GM18507 (cell line): ENCODE measurements around the gene SAMD10.
A peak's percentile ranks its signal among the peaks of the same experiment; 100 is the strongest.
"Not testable (repeated sequence)": the region's sequence is repeated elsewhere in the genome, so short reads cannot be mapped to it uniquely, and the experiment has no call there.

Experiments
- DNase-seq: peaks from one replicate; pipeline ENCODE4 v3.0.0; 2011; ENCODE audit warnings: low read depth; ENCODE audit not compliant: insufficient read length; ENCODE audit errors: extremely low spot score
- FAIRE-seq: peaks from 2 replicates; lab custom pipeline; 2011; peaks lifted over from hg19 to GRCh38; lab: Jason Lieb, UNC

Gene SAMD10

DNA sequence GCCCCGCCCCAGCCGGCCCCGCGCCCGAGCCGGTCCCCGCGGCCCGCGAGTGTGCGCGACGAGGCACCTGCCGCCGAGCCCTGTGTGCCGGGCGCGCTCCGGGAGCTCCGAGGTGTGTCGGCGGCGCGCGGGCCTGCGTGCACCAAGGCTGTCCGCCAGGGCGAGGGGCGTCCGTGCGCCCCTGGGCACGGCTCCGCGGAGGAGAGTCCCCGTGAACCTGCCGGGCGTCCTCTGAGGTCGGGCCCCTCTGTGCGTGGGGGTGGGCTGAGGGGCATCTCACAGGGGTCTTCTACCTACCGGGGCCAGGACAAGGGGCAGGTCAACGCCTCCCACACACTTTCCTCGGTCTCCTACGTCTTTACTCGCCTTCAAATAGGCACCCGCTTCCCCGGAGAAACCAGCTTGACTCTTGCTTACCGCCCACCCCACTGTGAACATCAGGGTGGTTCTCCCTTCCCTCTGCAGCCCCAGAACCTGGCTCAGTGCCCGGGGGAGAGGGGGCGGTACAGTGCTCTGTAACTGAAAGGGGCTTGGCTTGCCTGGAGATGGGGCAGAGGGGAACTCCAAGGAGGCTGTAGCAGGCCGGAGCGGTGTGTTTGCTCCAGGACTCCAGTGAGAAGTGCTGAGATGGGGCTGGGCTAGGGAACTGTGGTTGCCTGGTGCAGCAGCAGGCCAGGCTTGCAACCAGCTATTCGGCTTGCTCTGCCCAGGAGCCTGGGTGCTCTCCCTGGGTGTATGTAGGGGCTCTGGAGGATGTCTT, at the start of gene SAMD10:
SAMD10 (minus strand) TSS at position 86 of the 760 bp plus-strand sequence. CDS start 175 bp downstream, outside the sequence.
- peak; percentile 76 for FAIRE-seq

DNA sequence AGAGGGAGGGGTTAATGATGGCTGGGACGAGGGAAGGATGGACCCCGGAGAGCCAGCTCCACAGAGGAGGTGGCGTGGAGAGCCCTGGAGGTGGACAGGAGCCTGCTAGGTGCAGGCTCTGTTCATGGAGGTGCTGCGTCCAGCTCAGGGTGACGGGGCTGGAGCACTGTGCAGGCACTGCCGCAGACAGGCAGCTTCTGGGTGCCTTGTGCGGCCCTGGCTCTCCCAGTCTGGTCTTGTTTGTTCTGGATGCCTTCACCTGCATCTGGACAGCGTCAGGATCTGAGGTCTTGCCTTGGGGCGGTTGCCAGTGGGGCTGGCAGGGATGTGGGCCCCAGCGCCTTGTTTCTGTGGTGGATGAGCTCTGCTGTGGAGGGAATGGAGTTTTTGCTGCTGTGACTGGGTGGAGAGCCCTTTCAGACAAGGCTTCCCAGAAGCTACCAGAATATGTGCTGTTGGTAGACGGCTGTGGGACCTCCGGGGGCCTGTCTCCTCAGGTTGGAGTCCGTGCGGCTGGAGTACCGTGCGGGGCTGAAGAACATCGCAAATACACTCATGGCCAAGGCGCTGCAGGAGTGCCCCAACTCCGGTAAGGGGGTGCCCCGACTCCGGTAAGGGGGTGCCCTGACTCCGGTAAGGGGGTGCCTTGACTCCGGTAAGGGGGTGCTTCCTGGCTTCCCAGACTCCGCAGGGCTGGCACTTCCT, 48.7 kb upstream of the SAMD10 start:
- FAIRE-seq (no peak), DNase-seq (no peak)

More for the DNA sequence above, at the start of gene SAMD10:
- no peak for DNase-seq

DNA sequence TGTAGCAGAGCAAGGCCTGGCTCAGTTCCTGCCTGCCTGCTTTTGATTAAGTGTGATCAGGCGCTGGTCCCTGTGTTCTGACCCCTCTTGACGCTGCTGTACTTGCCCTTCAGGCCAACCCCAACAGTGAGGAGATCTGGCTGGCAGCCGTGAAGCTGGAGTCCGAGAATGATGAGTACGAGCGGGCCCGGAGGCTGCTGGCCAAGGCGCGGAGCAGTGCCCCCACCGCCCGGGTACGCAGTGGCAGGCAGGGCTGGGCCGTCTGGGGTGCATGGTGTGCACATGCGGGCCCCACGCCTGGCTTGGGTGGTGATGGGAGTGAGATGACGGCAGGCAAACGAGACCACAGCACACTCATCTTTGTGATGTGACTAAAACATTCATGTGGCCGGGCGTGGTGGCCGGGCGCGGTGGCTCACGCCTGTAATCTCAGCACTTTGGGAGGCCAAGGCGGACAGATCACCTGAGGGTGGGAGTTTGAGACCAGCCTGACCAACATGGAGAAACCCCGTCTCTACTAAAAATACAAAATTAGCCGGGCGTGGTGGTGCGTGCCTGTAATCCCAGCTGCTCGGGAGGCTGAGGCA, 46.5 kb upstream of the SAMD10 start:
- FAIRE-seq, result no peak
- no peak for DNase-seq

GRCh38 chr20:64025101-64025825, 45.8 kb upstream of the SAMD10 start:
- no peak for DNase-seq
- no peak for FAIRE-seq

DNA sequence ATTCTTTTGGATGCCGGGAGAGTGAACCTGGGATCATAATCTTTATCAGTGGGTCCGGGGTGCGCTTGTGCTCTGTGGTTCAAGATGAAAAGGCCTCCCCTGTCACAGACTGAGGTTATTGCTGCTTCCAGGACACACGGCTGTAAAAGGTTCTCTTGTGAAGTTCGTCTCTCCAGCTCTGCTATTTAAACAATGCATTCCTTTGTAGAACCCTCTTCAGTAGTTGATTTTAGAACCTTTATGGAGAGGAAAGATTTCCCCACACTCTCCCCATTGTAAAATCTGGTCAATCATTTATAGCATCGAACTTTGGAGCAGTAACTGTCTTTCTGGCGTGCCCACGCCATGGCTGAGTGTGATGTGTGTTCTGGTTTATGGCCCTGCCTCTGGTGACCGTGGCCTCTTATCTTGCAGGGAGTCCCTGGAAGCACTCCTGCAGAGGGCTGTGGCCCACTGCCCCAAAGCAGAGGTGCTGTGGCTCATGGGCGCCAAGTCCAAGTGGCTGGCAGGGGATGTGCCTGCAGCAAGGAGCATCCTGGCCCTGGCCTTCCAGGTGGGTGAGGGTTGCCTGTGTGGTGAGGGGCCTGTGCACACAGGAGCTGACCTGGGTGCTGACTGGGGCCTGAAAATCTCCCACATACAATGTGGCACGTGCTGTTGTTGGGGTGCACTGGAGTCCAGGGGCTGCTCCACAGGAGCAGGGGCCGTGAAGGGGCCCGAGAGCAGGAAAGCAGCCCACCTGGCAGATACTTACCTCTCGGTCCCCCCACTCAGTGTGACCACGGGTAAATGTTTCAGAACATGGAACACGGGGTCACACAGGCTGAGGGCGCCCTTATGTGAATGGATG, 44.9 kb upstream of the SAMD10 start:
- DNase-seq (no peak), FAIRE-seq (no peak)

- FAIRE-seq (no peak), DNase-seq (no peak)
These were observed 44.1 kb upstream of the SAMD10 start for GRCh38 chr20:64023361-64024140.

DNA sequence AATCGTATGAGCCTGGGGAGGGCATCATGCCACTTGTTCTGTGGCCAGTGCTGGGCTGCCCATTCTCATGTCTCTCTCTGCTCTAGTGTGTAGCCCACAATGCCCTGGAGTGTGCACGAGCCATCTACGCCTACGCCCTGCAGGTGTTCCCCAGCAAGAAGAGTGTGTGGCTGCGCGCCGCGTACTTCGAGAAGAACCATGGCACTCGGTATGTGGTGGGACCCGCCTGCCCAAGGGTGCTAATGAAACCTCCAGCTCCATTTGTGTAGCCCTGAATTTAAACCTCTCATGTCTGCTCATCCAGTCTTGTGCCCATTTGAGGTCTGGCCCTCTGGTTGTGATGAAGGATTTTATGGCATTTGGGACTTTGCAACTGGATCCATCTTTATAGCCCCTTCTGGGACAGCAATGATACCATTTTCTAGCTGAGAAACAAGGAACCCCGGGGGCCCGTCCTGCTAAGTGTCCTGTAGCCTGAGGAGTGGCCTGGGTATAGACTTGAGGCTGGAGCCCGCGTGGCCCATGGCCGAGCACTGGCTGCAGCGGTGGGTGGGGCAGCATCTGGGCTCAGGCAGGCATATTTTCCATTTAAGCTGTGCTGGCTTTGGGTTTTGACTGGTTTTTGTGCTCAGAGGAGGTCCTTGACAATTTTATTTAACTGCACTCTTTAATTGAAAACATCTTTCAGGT, 43.4 kb upstream of the SAMD10 start:
- DNase-seq (no peak), FAIRE-seq (no peak)

- no peak for DNase-seq
- FAIRE-seq, result no peak
These were observed 41.9 kb upstream of the SAMD10 start for GRCh38 chr20:64021124-64021975.

- no peak for DNase-seq
These were observed 36.2 kb upstream of the SAMD10 start for GRCh38 chr20:64015635-64016034.

DNA sequence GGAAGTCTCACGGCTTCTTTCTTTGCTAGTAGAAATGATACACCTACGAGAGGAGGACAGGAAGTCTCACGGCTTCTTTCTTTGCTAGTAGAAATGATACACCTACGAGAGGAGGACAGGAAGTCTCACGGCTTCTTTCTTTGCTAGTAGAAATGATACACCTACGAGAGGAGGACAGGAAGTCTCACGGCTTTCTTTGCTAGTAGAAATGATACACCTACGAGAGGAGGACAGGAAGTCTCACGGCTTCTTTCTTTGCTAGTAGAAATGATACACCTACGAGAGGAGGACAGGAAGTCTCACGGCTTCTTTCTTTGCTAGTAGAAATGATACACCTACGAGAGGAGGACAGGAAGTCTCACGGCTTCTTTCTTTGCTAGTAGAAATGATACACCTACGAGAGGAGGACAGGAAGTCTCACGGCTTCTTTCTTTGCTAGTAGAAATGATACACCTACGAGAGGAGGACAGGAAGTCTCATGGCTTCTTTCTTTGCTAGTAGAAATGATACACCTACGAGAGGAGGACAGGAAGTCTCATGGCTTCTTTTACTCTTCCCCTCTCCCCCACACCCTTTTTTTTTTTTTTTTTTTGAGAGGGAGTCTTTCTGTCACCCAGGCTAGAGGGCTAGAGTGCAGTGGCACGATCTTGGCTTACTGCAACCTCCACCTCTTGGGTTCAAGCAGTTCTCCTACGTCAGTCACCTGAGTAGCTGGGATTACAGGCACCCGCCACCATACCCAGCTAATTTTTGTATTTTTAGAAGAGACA, 33.1 kb upstream of the SAMD10 start:
- not testable (repeated sequence) for FAIRE-seq, DNase-seq

More at GRCh38 chr20:64015635-64016034, 36.2 kb upstream of the SAMD10 start:
- FAIRE-seq, result no peak

DNA sequence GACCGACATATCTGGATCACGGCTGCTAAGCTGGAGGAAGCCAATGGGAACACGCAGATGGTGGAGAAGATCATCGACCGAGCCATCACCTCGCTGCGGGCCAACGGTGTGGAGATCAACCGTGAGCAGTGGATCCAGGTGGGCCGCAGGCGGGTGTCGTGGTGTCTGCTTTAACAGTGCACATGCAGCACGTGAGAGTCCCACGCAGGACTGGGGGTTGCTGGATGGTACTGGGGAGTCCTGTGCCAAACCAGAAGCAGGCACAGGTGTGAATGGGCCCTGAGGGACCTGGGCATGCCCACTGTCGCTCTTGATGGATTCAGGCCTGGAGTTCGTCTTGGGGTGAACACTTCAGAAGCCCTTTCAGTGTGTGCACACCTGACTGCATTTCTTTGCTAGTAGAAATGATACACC, 31.9 kb upstream of the SAMD10 start:
- FAIRE-seq, result no peak
- DNase-seq, result no peak

GRCh38 chr20:64010711-64011237, 31.3 kb upstream of the SAMD10 start:
- no peak for DNase-seq
- no peak for FAIRE-seq

DNA sequence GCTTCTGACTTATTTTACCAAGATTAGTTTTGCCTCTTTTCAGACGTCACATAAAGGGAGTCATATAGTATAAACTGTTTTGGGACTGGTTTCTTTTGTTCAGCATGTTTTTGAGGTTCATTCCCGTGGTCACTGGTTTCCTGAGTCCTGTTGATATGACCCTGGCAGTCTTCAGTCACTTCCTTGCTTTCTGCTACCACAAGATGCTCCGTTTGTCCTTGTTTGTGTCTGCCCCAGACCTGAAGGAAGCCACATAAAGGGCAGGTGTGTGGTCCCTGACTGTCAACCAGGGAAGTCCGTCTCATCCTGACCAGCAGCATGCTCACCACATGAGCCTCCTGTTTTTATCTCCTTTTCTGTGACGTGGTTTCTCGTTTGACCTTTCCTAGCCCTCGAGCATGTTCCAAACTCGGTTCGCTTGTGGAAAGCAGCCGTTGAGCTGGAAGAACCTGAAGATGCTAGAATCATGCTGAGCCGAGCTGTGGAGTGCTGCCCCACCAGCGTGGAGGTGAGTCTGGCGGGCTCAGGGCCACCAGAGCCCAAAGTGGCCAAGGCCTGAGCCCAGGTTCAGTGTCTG, 30.5 kb upstream of the SAMD10 start:
- FAIRE-seq, result no peak

GRCh38 chr20:64006902-64007301, 27.5 kb upstream of the SAMD10 start:
- no peak for FAIRE-seq

More for the DNA sequence above, 30.5 kb upstream of the SAMD10 start:
- no peak for DNase-seq

DNA sequence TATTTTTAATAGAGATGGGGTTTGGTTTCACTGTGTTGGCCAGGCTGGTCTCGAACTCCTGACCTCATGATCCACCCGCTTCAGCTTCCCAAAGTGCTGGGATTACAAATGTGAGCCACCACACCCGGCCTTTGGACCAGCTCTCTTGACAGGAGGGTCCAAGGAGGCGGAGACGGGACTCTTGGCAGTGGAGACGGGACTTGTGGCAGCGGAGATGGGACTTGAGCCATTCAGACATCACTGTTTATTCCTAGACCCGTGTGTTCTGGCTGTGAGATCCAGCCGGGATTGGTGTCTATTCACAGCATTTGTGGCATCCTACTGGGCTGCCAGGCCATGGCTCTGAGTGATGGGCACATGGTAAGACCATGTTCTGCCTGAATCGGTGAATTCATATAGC, 27.0 kb upstream of the SAMD10 start:
- FAIRE-seq (no peak), DNase-seq (no peak)

More at GRCh38 chr20:64006902-64007301, 27.5 kb upstream of the SAMD10 start:
- no peak for DNase-seq

DNA sequence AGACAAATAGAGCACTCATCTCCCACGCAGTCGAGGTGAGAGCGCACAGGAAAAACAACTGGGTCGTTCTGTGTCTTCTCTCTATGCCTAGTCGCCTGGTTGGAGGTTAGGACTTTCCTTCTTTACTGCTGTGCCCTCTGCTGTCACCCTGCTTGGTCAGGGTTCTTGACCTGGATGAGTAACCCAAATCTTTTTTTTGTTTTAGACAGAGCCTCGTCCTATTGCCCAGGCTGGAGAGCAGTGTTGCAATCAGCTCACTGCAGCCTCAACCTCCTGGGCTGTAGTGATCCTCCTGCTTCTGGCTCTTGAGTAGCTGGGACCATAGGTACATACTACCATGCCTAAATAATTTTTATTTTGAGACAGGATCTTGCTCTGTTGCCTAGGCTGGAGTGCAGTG, 26.0 kb upstream of the SAMD10 start:
- DNase-seq (no peak), FAIRE-seq (no peak)
